Thyroid gland (tissue), 4 donors: ENCODE results near the gene PLAGL2.

Experiments
- POLR2A ChIP-seq, 2 donors: fragments of 450-650 bp; IDR thresholded peaks; one replicate each; pipeline ENCODE4 v1.6.1; 2017; ENCODE audit warnings: antibody characterized with exemption in 2 of 2, mild to moderate bottlenecking in 2 of 2, moderate library complexity in 1 of 2
- TF ChIP-seq, protein P1 (sequence below), 6 experiments: fragments of 200-600 bp in 3 of 6; fragments of 450-650 bp in 3 of 6; sonication (generic) in 3 of 6; IDR thresholded peaks; one replicate each; pipeline ENCODE4 v1.5.1; 2016 to 2019; ENCODE audit warnings: antibody characterized with exemption in 6 of 6, mild to moderate bottlenecking in 2 of 6, inconsistent platforms in 1 of 6, moderate library complexity in 1 of 6

DNA sequence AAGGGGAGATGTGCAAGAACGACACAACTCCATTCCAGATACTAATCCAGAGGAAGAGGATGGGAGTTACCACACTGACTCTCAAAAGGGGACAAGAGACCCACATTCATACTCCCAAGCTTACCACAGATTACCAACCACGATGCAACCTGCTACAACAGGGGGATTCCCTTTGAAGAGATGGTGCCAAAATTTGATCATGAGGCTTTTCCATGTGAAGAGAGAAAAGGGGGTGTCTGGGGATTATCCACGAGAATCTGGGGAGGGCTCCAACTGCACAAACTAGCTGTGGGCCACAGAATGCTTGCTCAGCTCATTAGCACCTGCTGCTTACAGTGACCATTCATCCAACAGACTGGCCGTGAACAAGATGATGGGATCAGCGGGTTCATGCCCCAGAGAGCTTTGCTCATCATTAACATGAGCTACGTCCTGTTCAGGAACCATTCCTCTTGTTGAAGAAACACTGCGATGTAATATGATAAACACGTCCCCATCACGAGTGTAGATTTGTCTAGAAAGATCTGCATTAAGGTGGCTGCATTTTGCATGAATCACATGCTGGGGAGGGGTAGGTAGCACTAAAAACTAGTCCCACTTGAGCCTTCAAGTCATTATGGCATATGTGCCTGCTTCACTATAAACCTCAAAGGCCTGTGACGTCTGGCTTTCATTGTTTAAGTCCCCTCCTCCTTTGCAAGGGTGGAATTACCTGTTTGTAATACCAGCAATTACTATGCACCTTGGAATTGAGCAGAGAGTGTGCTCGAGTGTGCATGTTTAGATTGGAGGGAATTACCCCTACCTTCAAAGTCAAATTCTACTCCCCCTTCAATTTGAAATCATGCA lies 4.0 kb downstream of the PLAGL2 start:
- no peak for TF ChIP-seq POLR2A (IDR thresholded peaks at IDR 0.05)
- TF ChIP-seq, protein P1, sequence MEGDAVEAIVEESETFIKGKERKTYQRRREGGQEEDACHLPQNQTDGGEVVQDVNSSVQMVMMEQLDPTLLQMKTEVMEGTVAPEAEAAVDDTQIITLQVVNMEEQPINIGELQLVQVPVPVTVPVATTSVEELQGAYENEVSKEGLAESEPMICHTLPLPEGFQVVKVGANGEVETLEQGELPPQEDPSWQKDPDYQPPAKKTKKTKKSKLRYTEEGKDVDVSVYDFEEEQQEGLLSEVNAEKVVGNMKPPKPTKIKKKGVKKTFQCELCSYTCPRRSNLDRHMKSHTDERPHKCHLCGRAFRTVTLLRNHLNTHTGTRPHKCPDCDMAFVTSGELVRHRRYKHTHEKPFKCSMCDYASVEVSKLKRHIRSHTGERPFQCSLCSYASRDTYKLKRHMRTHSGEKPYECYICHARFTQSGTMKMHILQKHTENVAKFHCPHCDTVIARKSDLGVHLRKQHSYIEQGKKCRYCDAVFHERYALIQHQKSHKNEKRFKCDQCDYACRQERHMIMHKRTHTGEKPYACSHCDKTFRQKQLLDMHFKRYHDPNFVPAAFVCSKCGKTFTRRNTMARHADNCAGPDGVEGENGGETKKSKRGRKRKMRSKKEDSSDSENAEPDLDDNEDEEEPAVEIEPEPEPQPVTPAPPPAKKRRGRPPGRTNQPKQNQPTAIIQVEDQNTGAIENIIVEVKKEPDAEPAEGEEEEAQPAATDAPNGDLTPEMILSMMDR (IDR thresholded peaks at IDR 0.05), result no peak
